Suprapubic skin (tissue), 4 donors: Measurements from ENCODE around the gene AIFM1. TPM values are rescaled to one million over a fixed set of nuclear protein-coding genes. Genes with fewer than 3 reads are reported as not detected.

Experiments
- DNase-seq, 2 donors: peaks; one replicate each; pipeline ENCODE4 v3.0.0-alpha.2; 2019; ENCODE audit warnings: low spot score in 2 of 2
- H3K27ac ChIP-seq: fragments of 200-600 bp; sonication (generic); one replicate; pipeline ENCODE4 v1.5.1; 2019
- H3K27me3 ChIP-seq: fragments of 200-600 bp; sonication (generic); one replicate; pipeline ENCODE4 v1.5.1; 2019
- H3K36me3 ChIP-seq: fragments of 200-600 bp; sonication (generic); one replicate; pipeline ENCODE4 v1.5.1; 2019
- H3K4me1 ChIP-seq: fragments of 200-600 bp; sonication (generic); one replicate; pipeline ENCODE4 v1.5.1; 2019
- H3K4me3 ChIP-seq: fragments of 200-600 bp; sonication (generic); one replicate; pipeline ENCODE4 v1.5.1; 2019; ENCODE audit warnings: mild to moderate bottlenecking
- H3K9me3 ChIP-seq: fragments of 200-600 bp; sonication (generic); one replicate; pipeline ENCODE4 v1.5.1; 2019
- CTCF ChIP-seq, 2 donors: fragments of 200-600 bp in 1 of 2; fragments of 450-650 bp in 1 of 2; sonication (generic) in 1 of 2; IDR thresholded peaks; one replicate each; pipeline ENCODE4 v1.5.1; 2016 to 2019; ENCODE audit warnings: antibody characterized with exemption in 2 of 2, mild to moderate bottlenecking in 1 of 2, moderate library complexity in 1 of 2
- EP300 ChIP-seq: sonication (generic); formaldehyde crosslinking; IDR thresholded peaks from one replicate; pipeline ENCODE4 v1.6.1; 2017; ENCODE audit warnings: antibody characterized with exemption
- POLR2A ChIP-seq, 2 donors: fragments of 450-650 bp; IDR thresholded peaks; one replicate each; pipeline ENCODE4 v1.6.1; 2017; ENCODE audit warnings: antibody characterized with exemption in 2 of 2, mild to moderate bottlenecking in 2 of 2, moderate library complexity in 2 of 2
- POLR2AphosphoS5 ChIP-seq, 3 donors: sonication (generic); formaldehyde crosslinking; IDR thresholded peaks; one replicate each; pipeline ENCODE4 v1.6.1; 2017; ENCODE audit warnings: antibody characterized with exemption in 3 of 3
- WGBS: methylation state at CpG from one replicate; pipeline ENCODE4 v1.1.5; 2018; 5-methylcytosine and 5-hydroxymethylcytosine counted together
- total RNA-seq, 4 donors: library from RNA; depleted of rRNA; stranded (reverse); fragments of >200 nt; gene quantifications; one replicate each; pipeline ENCODE4 v1.1.0, GENCODE V29; 2016

Gene AIFM1
- total RNA-seq, 4 donors from 2014 or later = 7.6 to 11.9 (median 9.3) TPM

- WGBS = 93% methylated on average over 11 of the region's 11 CpGs
Measured at GRCh38 chrX:130184168-130184567, 18.5 kb upstream of the AIFM1 start.

GRCh38 chrX:130179579-130180215 lies 14.1 kb upstream of the AIFM1 start:
- no peak overlapping the region for H3K4me3 ChIP-seq
- no peak for DNase-seq
- H3K27ac ChIP-seq = no peak overlapping the region
- peaks cover under 1% of the 10 kb centered on the region for H3K4me1 ChIP-seq
- H3K27me3 ChIP-seq = no peaks in the 10 kb centered on the region
- TF ChIP-seq POLR2AphosphoS5 (IDR thresholded peaks at IDR 0.05) (no peak), EP300 (no peak)
- H3K36me3 ChIP-seq = no peaks in the 10 kb centered on the region
- 48% methylated on average over 7 of the region's 7 CpGs for WGBS
- no peaks in the 10 kb centered on the region for H3K9me3 ChIP-seq

More at GRCh38 chrX:130184168-130184567, 18.5 kb upstream of the AIFM1 start:
- DNase-seq = no peak
- H3K27ac ChIP-seq = no peak overlapping the region
- no peaks in the 10 kb centered on the region for H3K27me3 ChIP-seq
- no peaks in the 10 kb centered on the region for H3K9me3 ChIP-seq
- H3K4me1 ChIP-seq = no peaks in the 10 kb centered on the region
- TF ChIP-seq CTCF (IDR thresholded peaks at IDR 0.05) = no peak
- no peak for TF ChIP-seq EP300
- H3K36me3 ChIP-seq = no peaks in the 10 kb centered on the region
- no peak overlapping the region for H3K4me3 ChIP-seq

- TF ChIP-seq POLR2A (IDR thresholded peaks at IDR 0.05) (no peak), CTCF (IDR thresholded peaks at IDR 0.05) (no peak), POLR2AphosphoS5 (IDR thresholded peaks at IDR 0.05) (no peak), EP300 (no peak)
- Histone ChIP-seq H3K9me3 (no peaks in the 10 kb centered on the region), H3K27ac (no peak overlapping the region), H3K36me3 (no peaks in the 10 kb centered on the region), H3K27me3 (no peaks in the 10 kb centered on the region), H3K4me3 (no peak overlapping the region), H3K4me1 (peaks cover 5% of the 10 kb centered on the region)
- 64% methylated on average over 5 of the region's 5 CpGs for WGBS
- no peak for DNase-seq
Measured at GRCh38 chrX:130179170-130179569, 13.5 kb upstream of the AIFM1 start.

- 57% methylated on average over 4 of the region's 4 CpGs for WGBS
- no peaks in the 10 kb centered on the region for H3K27me3 ChIP-seq
- H3K9me3 ChIP-seq = no peaks in the 10 kb centered on the region
- no peak for DNase-seq
- no peak overlapping the region for H3K4me3 ChIP-seq
- no peak overlapping the region for H3K27ac ChIP-seq
- TF ChIP-seq POLR2AphosphoS5 (IDR thresholded peaks at IDR 0.05) (no peak), EP300 (no peak), CTCF (IDR thresholded peaks at IDR 0.05) (no peak), POLR2A (IDR thresholded peaks at IDR 0.05) (no peak)
- H3K4me1 ChIP-seq = peaks cover 24% of the 10 kb centered on the region
- H3K36me3 ChIP-seq = no peaks in the 10 kb centered on the region
Measured at GRCh38 chrX:130176942-130177341, 11.3 kb upstream of the AIFM1 start.

GRCh38 chrX:130176354-130176776 lies 10.7 kb upstream of the AIFM1 start:
- Histone ChIP-seq H3K4me1 (peaks cover 26% of the 10 kb centered on the region), H3K27ac (no peak overlapping the region), H3K4me3 (no peak overlapping the region), H3K36me3 (no peaks in the 10 kb centered on the region), H3K9me3 (no peaks in the 10 kb centered on the region), H3K27me3 (no peaks in the 10 kb centered on the region)
- no peak for DNase-seq
- no peak for TF ChIP-seq POLR2AphosphoS5 (IDR thresholded peaks at IDR 0.05)
- TF ChIP-seq CTCF (IDR thresholded peaks at IDR 0.05) = no peak
- TF ChIP-seq POLR2A (IDR thresholded peaks at IDR 0.05) = no peak
- TF ChIP-seq EP300 = no peak

- no peak overlapping the region for H3K4me3 ChIP-seq
- peaks cover 32% of the 10 kb centered on the region for H3K4me1 ChIP-seq
- no peaks in the 10 kb centered on the region for H3K9me3 ChIP-seq
- no peaks in the 10 kb centered on the region for H3K36me3 ChIP-seq
- H3K27ac ChIP-seq = no peak overlapping the region
- TF ChIP-seq POLR2AphosphoS5 (IDR thresholded peaks at IDR 0.05) = no peak
- no peak for TF ChIP-seq POLR2A (IDR thresholded peaks at IDR 0.05)
- TF ChIP-seq EP300 = no peak
- no peak for TF ChIP-seq CTCF (IDR thresholded peaks at IDR 0.05)
- no peaks in the 10 kb centered on the region for H3K27me3 ChIP-seq
- 85% methylated on average over 2 of the region's 2 CpGs for WGBS
- DNase-seq = no peak
Measured at GRCh38 chrX:130174937-130175336, 9.3 kb upstream of the AIFM1 start.
